Measurements from ENCODE around the gene RSPO3.

DNA sequence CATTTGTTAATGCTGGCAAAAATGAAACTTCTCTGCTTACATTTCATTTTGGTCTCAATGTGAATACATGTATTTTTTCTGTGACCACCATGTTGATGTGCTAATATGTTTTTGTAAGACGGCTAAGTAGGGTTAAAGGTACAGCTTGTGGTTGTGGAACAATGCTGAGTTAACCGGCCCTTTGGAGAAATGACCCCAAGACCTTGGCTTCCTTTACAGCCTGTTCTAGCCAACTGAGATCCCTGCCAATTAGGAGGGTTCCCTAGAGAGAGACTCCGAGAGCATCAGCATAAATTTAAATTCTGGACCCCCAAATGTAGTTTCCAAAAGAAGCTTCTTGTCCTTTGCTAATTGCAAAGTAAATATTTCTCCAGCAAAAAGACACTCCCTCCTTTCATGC is 44.4 kb downstream of the RSPO3 start:
- TF ChIP-seq CEBPB (IDR thresholded peaks at IDR 0.05; ENCODE audit: low read depth) (no peak), POLR2AphosphoS5 (IDR thresholded peaks at IDR 0.05; ENCODE audit: low read depth, low read length) (no peak), FOSL1 (IDR thresholded peaks at IDR 0.05; ENCODE audit: low read depth) (no peak), JUND (IDR thresholded peaks at IDR 0.05) (no peak), POLR2A (IDR thresholded peaks at IDR 0.05; ENCODE audit: borderline replicate concordance, extremely low read depth, insufficient read depth, insufficient read length) (no peak), ATF3 (IDR thresholded peaks at IDR 0.05) (no peak), YY1 (IDR thresholded peaks at IDR 0.05; ENCODE audit: extremely low read depth, insufficient replicate concordance, low read depth, low read length) (no peak), CBX3 (IDR thresholded peaks at IDR 0.05; ENCODE audit: low read depth) (no peak), EZH2phosphoT487 (IDR thresholded peaks at IDR 0.05; ENCODE audit: borderline replicate concordance) (no peak), EZH2 (IDR thresholded peaks at IDR 0.05) (no peak), RAD21 (IDR thresholded peaks at IDR 0.05; ENCODE audit: low read depth) (no peak), EGR1 (IDR thresholded peaks at IDR 0.05; ENCODE audit: low read depth) (no peak), MAX (IDR thresholded peaks at IDR 0.05) (no peak)
- TF ChIP-seq, protein P1, sequence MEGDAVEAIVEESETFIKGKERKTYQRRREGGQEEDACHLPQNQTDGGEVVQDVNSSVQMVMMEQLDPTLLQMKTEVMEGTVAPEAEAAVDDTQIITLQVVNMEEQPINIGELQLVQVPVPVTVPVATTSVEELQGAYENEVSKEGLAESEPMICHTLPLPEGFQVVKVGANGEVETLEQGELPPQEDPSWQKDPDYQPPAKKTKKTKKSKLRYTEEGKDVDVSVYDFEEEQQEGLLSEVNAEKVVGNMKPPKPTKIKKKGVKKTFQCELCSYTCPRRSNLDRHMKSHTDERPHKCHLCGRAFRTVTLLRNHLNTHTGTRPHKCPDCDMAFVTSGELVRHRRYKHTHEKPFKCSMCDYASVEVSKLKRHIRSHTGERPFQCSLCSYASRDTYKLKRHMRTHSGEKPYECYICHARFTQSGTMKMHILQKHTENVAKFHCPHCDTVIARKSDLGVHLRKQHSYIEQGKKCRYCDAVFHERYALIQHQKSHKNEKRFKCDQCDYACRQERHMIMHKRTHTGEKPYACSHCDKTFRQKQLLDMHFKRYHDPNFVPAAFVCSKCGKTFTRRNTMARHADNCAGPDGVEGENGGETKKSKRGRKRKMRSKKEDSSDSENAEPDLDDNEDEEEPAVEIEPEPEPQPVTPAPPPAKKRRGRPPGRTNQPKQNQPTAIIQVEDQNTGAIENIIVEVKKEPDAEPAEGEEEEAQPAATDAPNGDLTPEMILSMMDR (IDR thresholded peaks at IDR 0.05 in 2 of 3, conservative IDR thresholded peaks at IDR 0.05 in 1 of 3; ENCODE audit: borderline replicate concordance in 1 of 3, insufficient read depth in 1 of 3, low read depth in 2 of 3, low read length in 2 of 3), result no peak
